T47D (cell line): ENCODE results near the gene EOLA2.
"Not testable (repeated sequence)": the region's sequence is repeated elsewhere in the genome, so short reads cannot be mapped to it uniquely, and the experiment has no call there.

Source experiments
- DNase-seq, 2 experiments: peaks; one replicate each; pipeline versions ENCODE4 v3.0.0 to v3.0.0-alpha.2; 2011 to 2012; ENCODE audit warnings: low read depth in 1 of 2, low spot score in 1 of 2
- JUND ChIP-seq: IDR thresholded peaks from 2 replicates; pipeline ENCODE4 v1.6.1; 2012; ENCODE audit warnings: low read depth
- in situ Hi-C: cut with HindIII; loops from 2 replicates; pipeline ENCODE4 v1.10.0; 2016; ENCODE audit warnings: low sequenced_read_pairs, low pct_unique_long_range_greater_than_20kb

Gene EOLA2

GRCh38 chrX:149939905-149940673, 1.8 kb upstream of the EOLA2 start:
- in situ Hi-C loops: no loop called here
- no peak for TF ChIP-seq JUND
- peak; percentile 41 to 94 for DNase-seq

GRCh38 chrX:149939655-149939904, 1.3 kb upstream of the EOLA2 start:
- TF ChIP-seq JUND: no peak
- in situ Hi-C loops: no loop called here
- no peak for DNase-seq

GRCh38 chrX:149938881-149939654, 777 bp upstream of the EOLA2 start:
- peak; percentile 11 to 93 for DNase-seq
- TF ChIP-seq JUND: no peak
- in situ Hi-C loops: no loop called here

- TF ChIP-seq JUND: no peak
- DNase-seq: no peak
- in situ Hi-C loops: no loop called here
Measured at GRCh38 chrX:149937871-149938426, 342 bp downstream of the EOLA2 start.

- in situ Hi-C loops, DNase-seq: not testable (repeated sequence)
Measured at GRCh38 chrX:149937328-149937727, 963 bp downstream of the EOLA2 start.

- DNase-seq, in situ Hi-C loops: not testable (repeated sequence)
Measured at GRCh38 chrX:149933547-149933946, 4.7 kb downstream of the EOLA2 start.

- in situ Hi-C loops, DNase-seq: not testable (repeated sequence)
Measured at GRCh38 chrX:149932970-149933369, 5.3 kb downstream of the EOLA2 start.

GRCh38 chrX:149932150-149932549, 6.1 kb downstream of the EOLA2 start:
- in situ Hi-C loops, DNase-seq: not testable (repeated sequence)

GRCh38 chrX:149931355-149931754, 6.9 kb downstream of the EOLA2 start:
- DNase-seq, in situ Hi-C loops: not testable (repeated sequence)

GRCh38 chrX:149929400-149929799, 8.9 kb downstream of the EOLA2 start, which contains the start of gene HSFX4:
Gene HSFX4 (plus strand): TSS chrX:149929573. CDS start chrX:149929645, 72 bp downstream.
- DNase-seq, in situ Hi-C loops: not testable (repeated sequence)

GRCh38 chrX:149928635-149929034, 9.7 kb downstream of the EOLA2 start:
- in situ Hi-C loops, DNase-seq: not testable (repeated sequence)

- in situ Hi-C loops, DNase-seq: not testable (repeated sequence)
Measured at GRCh38 chrX:149927964-149928258, 10.4 kb downstream of the EOLA2 start.

GRCh38 chrX:149927245-149927963, 10.9 kb downstream of the EOLA2 start:
- DNase-seq, in situ Hi-C loops: not testable (repeated sequence)

- in situ Hi-C loops, DNase-seq: not testable (repeated sequence)
Measured at GRCh38 chrX:149924434-149924833, 13.9 kb downstream of the EOLA2 start.

GRCh38 chrX:149923836-149924235, 14.5 kb downstream of the EOLA2 start:
- in situ Hi-C loops, DNase-seq: not testable (repeated sequence)
